Stimulated activated CD4-positive, alpha-beta T cell treated with anti-CD3 and anti-CD28 coated beads, Interleukin-4, amount 100 ng/mL, for 24 hours (primary cell): ENCODE data around the gene IQSEC2.

ENCODE experiments used
- DNase-seq: peaks from one replicate; pipeline ENCODE4 v3.0.0-alpha.2; 2020

Gene IQSEC2

GRCh38 chrX:53303195-53303594, 21.8 kb upstream of the IQSEC2 start:
- DNase-seq: no peak

GRCh38 chrX:53300157-53300556, 18.8 kb upstream of the IQSEC2 start:
- DNase-seq: no peak

DNA sequence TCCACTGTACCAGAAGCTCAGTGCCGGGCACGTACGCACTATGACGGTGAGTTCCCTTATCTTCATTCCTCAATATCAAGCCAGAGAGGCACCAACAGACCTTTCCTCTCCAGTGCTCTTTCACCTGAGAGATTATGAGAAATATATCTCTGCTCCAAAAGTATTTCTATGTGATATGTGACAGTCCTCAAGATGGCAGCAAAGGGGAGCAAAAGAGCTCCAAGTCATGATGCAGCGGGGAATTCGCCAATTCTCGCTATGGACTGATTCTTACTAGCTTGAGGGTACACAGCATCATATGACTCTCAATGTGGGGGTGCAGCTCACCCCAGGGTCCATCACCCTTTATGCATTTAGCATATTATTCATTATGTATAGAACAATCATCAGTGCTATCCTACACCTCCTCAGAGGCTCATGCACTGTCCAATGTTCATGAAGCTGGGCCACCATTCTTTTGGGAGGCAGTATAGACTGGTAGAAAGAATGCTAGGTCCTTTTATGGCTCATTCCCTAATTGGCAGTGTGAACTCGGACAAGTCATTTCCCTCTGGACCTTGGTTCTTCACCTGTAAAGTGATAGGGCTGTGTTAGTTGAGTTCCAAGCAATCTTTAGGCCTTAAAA, 12.8 kb upstream of the IQSEC2 start:
- DNase-seq: no peak

GRCh38 chrX:53291596-53291995, 10.2 kb upstream of the IQSEC2 start:
- no peak for DNase-seq

GRCh38 chrX:53290441-53291041, 9.2 kb upstream of the IQSEC2 start:
- no peak for DNase-seq

- no peak for DNase-seq
Observed at GRCh38 chrX:53288189-53288588, 6.8 kb upstream of the IQSEC2 start.

DNA sequence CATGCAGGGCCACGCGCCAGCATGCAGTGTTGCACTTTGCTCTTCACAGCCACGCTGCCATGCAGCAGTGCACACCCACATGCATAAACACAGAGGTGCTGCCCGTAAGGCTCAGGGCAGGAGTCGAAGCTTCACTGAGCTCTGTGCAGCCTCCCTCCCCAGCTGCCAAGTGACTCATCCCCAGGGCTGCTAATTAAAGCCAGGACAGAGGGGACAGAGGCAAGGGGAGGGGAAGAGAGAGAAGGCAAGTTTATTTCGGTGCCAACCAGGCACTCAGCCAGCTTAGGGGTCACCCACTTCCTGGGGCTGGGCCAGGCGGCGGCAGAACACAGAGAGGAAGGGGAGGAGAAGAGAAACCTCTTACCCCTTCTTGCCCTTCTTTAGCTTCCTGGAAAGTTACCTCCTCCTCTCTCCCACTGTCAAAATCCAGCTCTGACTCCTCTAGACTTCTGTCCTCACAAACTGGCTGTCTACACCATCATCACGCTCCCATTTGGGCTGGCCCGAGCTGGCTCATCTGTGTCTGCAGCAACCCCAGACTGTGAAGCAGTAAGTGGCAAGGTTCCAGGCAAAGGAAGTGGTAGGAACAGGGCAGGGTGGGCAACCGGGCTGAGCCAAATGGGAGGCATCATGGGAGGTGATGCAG, 6.2 kb upstream of the IQSEC2 start:
- DNase-seq: peak; percentile 16

DNA sequence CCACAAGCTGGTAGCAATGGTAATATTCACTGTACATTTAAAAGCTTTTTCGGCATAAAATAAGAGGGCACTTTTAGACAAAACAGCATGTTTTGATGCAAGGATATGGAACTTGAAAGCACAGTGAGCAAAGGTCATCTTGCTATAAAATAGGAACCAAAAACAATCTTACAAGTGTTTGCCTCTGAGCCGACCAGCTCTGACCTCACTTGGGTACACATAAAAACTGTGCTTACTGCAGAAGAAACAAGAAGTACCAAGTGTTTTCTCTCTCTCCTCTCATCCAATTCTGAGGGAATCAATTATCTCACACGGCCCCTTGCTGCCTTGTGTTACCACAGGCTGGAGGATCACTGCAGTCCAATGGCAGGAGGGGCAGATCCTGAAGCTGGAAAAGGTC, 4.8 kb upstream of the IQSEC2 start:
- DNase-seq: no peak

DNA sequence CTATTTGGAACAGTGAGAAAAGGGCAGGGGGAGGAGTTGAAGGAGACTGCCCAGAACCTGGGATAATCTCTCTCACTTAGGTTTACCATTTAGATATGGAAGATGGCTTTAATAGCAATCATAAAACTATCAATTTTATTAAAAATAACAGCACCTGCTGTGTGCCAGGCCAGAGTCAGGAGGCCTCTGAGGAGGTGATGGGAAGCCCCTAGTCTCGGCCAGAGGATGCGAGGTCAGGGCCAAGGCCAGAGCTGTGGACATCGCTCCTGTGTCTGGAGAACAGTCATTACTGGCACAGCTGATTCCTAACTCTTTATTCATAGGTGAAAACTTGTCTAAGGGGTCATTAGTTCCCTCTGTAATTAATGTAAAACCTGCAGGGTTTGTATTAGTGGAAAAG, 4.2 kb upstream of the IQSEC2 start:
- DNase-seq: no peak

GRCh38 chrX:53284684-53285447, 3.5 kb upstream of the IQSEC2 start:
- DNase-seq: peak; percentile 48

- DNase-seq: no peak
Observed at GRCh38 chrX:53283567-53283966, 2.2 kb upstream of the IQSEC2 start.

DNA sequence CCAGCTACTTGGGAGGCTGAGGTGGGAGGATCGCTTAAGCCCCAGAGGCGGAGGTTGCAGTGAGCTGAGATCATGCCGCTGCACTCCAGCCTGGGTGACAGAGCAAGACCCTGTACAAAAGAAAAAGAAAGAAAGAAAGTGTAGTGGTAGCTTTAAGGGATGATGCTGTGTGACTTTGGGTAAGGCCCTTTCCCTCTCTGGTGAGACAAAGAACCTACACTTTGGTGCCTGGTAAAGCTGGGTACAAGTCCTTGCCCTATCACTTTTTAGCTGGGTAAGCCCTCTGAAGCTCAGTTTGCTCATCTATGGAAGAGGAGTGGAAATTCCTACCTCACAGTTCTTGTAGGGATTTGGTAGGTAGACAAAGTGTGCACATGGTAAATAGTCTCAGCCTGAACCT, 1.7 kb upstream of the IQSEC2 start:
- DNase-seq: no peak

DNA sequence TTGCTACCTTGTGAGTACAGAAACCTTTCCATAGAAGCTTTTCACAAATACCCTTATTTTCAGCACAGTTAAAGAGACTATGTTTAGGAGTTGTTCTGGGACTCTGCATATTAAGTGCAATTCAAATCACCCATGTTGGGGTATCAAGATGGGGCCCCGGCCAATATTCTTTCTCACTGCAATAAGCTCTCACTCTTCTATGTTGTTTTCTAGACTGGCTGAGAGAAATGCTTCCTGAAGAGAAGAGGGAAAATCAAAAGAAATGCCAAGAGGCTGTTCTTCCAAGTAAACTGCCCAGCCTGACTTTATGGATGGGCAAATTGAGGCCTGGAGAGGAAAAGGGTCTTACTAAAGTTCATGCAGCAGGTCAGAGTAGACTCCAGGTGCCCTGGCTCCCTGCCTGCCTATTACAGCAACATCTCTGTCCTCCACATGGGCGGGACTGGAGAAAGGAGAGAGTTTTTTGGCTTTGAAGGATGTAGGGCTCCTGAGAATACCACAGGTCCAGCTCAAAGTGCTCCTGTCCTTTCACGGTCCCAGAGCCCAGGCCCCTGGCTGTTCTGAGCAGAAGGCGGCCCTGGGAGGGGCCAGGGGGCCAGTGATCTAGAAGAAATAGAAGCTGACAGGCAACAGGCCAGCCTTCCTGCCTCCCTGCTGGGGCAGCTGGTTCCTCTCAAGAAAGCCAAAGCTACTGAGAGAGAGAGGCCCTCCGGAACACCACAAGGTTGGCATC, 745 bp upstream of the IQSEC2 start:
- no peak for DNase-seq

GRCh38 chrX:53280331-53281320, 758 bp downstream of the IQSEC2 start:
- DNase-seq: no peak

- DNase-seq: no peak
Observed at GRCh38 chrX:53279296-53280237, 1.8 kb downstream of the IQSEC2 start.

GRCh38 chrX:53272808-53273337, 8.5 kb downstream of the IQSEC2 start:
- no peak for DNase-seq

- no peak for DNase-seq
Observed at GRCh38 chrX:53269536-53270107, 11.8 kb downstream of the IQSEC2 start.

GRCh38 chrX:53268173-53268572, 13.2 kb downstream of the IQSEC2 start:
- no peak for DNase-seq

DNA sequence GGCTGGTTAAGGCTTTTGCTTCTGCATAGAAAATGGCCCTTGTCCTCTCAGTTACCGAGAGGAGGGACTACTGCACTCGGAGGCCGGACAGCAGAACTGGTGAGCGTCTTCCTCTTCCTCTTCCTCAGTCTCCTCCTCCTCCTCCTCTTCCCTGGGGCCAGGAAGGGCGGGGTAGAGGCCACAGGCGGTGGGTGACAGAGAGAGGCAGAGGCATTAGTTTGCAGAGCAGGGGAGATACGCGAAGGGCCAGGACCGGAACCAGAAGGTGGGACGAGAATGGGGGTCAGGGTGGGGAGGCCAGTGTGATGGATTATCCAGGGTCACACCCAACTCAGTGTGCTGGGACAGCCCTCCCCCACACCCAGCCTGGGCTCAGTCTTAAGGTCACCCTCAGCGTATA, 14.5 kb downstream of the IQSEC2 start:
- DNase-seq: no peak
